Measurements from ENCODE around the gene NOS1AP.

DNA sequence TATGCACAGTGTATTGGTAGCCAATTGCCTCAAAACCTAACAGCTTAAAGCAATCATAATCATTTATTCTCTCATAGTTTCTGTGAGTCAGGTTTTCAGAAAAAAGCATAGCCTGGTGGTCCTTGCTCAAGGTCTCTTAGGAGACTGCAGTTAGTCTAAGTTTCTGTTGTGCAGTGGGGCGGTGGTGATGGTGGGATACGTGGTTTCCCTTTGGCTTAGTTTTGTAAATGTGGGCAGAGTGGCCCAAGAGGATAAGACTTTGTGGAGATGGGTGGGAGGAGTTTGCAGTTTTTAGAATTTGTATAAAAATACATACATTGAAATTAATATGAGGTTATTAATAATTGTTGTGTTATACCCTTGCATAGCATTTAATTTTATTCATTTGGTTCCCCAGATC, 68.6 kb downstream of the NOS1AP start:
- TF ChIP-seq, protein P1, sequence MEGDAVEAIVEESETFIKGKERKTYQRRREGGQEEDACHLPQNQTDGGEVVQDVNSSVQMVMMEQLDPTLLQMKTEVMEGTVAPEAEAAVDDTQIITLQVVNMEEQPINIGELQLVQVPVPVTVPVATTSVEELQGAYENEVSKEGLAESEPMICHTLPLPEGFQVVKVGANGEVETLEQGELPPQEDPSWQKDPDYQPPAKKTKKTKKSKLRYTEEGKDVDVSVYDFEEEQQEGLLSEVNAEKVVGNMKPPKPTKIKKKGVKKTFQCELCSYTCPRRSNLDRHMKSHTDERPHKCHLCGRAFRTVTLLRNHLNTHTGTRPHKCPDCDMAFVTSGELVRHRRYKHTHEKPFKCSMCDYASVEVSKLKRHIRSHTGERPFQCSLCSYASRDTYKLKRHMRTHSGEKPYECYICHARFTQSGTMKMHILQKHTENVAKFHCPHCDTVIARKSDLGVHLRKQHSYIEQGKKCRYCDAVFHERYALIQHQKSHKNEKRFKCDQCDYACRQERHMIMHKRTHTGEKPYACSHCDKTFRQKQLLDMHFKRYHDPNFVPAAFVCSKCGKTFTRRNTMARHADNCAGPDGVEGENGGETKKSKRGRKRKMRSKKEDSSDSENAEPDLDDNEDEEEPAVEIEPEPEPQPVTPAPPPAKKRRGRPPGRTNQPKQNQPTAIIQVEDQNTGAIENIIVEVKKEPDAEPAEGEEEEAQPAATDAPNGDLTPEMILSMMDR (IDR thresholded peaks at IDR 0.05): no peak
- TF ChIP-seq POLR2A (IDR thresholded peaks at IDR 0.05) (no peak), POLR2AphosphoS5 (IDR thresholded peaks at IDR 0.05) (no peak)

Data from transverse colon (tissue), 4 donors.